Ishikawa (cell line): ENCODE data around the gene ZSCAN5C.
A peak's percentile ranks its signal among the peaks of the same experiment; 100 is the strongest.

Experiments used
- CEBPB ChIP-seq: IDR thresholded peaks from 2 replicates; pipeline ENCODE4 v1.6.1; 2012
- CREB1 ChIP-seq: IDR thresholded peaks from 2 replicates; pipeline ENCODE4 v1.6.1; 2012; ENCODE audit warnings: low read depth
- EGR1 ChIP-seq: IDR thresholded peaks from 2 replicates; pipeline ENCODE4 v1.6.1; 2012
- EP300 ChIP-seq: IDR thresholded peaks from 2 replicates; pipeline ENCODE4 v1.6.1; 2012; ENCODE audit warnings: borderline replicate concordance
- FOXM1 ChIP-seq: IDR thresholded peaks from 2 replicates; pipeline ENCODE4 v1.6.1; 2012; ENCODE audit warnings: low read depth, borderline replicate concordance
- MAX ChIP-seq: IDR thresholded peaks from 2 replicates; pipeline ENCODE4 v1.6.1; 2012
- NFIC ChIP-seq: IDR thresholded peaks from 2 replicates; pipeline ENCODE4 v1.6.1; 2012
- RAD21 ChIP-seq: IDR thresholded peaks from 2 replicates; pipeline ENCODE4 v1.6.1; 2012; ENCODE audit warnings: low read depth
- REST ChIP-seq: IDR thresholded peaks from 2 replicates; pipeline ENCODE4 v1.6.1; 2012; ENCODE audit warnings: low read depth, mild to moderate bottlenecking
- TAF1 ChIP-seq: IDR thresholded peaks from 2 replicates; pipeline ENCODE4 v1.6.1; 2012; ENCODE audit warnings: low read depth, mild to moderate bottlenecking
- TCF12 ChIP-seq: IDR thresholded peaks from 2 replicates; pipeline ENCODE4 v1.6.1; 2012; ENCODE audit warnings: low read depth
- YY1 ChIP-seq: IDR thresholded peaks from 2 replicates; pipeline ENCODE4 v1.6.1; 2012; ENCODE audit warnings: low read depth
- ZBTB7A ChIP-seq: IDR thresholded peaks from 2 replicates; pipeline ENCODE4 v1.6.1; 2012; ENCODE audit warnings: low read depth
- TF ChIP-seq, protein P1 (sequence below): IDR thresholded peaks from 2 replicates; pipeline ENCODE4 v1.6.1; 2012

DNA sequence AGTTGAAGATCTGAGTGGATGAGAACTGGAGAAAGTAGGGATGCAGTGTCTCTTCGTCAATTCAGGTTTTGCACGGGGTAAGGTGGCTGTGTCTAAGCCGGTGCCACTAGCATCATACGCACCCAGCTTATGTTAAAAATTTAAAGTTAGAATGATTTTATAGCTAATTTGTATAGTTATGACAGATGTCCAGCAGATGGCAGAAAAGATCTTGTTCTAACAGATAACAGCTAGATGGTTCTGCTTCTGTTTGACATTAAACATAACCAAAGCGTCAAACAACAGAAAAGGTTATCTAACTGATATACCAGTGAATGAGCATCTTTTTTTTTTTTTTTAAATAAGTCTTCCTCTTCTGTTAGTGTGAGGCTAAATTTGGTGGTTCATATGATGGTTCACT is 51.7 kb downstream of the ZSCAN5C start:
- TF ChIP-seq EP300 (no peak), CREB1 (no peak), REST (no peak), CEBPB (no peak), TAF1 (no peak), MAX (no peak), YY1 (no peak), NFIC (no peak), ZBTB7A (no peak), EGR1 (no peak), FOXM1 (no peak), RAD21 (peak; percentile 38), TCF12 (no peak)
- TF ChIP-seq, protein P1, sequence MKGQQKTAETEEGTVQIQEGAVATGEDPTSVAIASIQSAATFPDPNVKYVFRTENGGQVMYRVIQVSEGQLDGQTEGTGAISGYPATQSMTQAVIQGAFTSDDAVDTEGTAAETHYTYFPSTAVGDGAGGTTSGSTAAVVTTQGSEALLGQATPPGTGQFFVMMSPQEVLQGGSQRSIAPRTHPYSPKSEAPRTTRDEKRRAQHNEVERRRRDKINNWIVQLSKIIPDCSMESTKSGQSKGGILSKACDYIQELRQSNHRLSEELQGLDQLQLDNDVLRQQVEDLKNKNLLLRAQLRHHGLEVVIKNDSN: no peak
